ENCODE results near the gene DDI2.

DDI2 gene

GRCh38 chr1:15571266-15571665 is 46.0 kb upstream of the DDI2 start:
- Histone ChIP-seq H3K4me3 (ENCODE audit: low read depth in 1 of 2, low read length in 2 of 2) (no peak overlapping the region), H3K9me3 (ENCODE audit: insufficient read depth, low read length, severe bottlenecking) (no peaks in the 10 kb centered on the region), H3K27ac (ENCODE audit: low read length) (no peak overlapping the region), H3K36me3 (ENCODE audit: insufficient read depth, low read length) (peaks cover 29% of the 10 kb centered on the region), H3K9ac (ENCODE audit: low read depth, low read length) (no peak overlapping the region), H3K4me2 (ENCODE audit: insufficient read depth, low read length) (no peak overlapping the region), H3K27me3 (ENCODE audit: insufficient read depth, low read length, poor library complexity) (no peaks in the 10 kb centered on the region), H2AFZ (ENCODE audit: low read depth, low read length) (no peak overlapping the region), H3K79me2 (ENCODE audit: insufficient read depth, low read length) (no peaks in the 10 kb centered on the region), H3K4me1 (ENCODE audit: insufficient read depth, low read length) (no peaks in the 10 kb centered on the region), H4K20me1 (ENCODE audit: insufficient read depth, low read length) (no peaks in the 10 kb centered on the region; the same call in 1 of the 2 replicates)
- TF ChIP-seq EZH2 (IDR thresholded peaks at IDR 0.05; ENCODE audit: borderline replicate concordance, low read depth, low read length, severe bottlenecking) (no peak), CTCF (IDR thresholded peaks at IDR 0.05; ENCODE audit: borderline replicate concordance, extremely low read depth, low read length, poor library complexity, severe bottlenecking) (no peak)
- no peak for DNase-seq
- no peak for ATAC-seq (ENCODE audit: insufficient read depth, low read depth)

- no peak for DNase-seq
- no peaks in the 10 kb centered on the region for H3K4me1 ChIP-seq (ENCODE audit: insufficient read depth, low read length)
- ATAC-seq (ENCODE audit: insufficient read depth, low read depth), result no peak
- H3K27me3 ChIP-seq (ENCODE audit: insufficient read depth, low read length, poor library complexity), result no peaks in the 10 kb centered on the region
- no peak overlapping the region for H3K27ac ChIP-seq (ENCODE audit: low read length)
- H3K79me2 ChIP-seq (ENCODE audit: insufficient read depth, low read length), result no peaks in the 10 kb centered on the region
- no peak overlapping the region for H3K9ac ChIP-seq (ENCODE audit: low read depth, low read length)
- H4K20me1 ChIP-seq (ENCODE audit: insufficient read depth, low read length), result no peaks in the 10 kb centered on the region; the same call in 1 of the 2 replicates
- peaks cover 7% of the 10 kb centered on the region; the same call in 1 of the 2 replicates for H3K36me3 ChIP-seq (ENCODE audit: insufficient read depth, low read length)
- no peaks in the 10 kb centered on the region for H3K9me3 ChIP-seq (ENCODE audit: insufficient read depth, low read length, severe bottlenecking)
- H2AFZ ChIP-seq (ENCODE audit: low read depth, low read length), result no peak overlapping the region
- TF ChIP-seq CTCF (IDR thresholded peaks at IDR 0.05; ENCODE audit: borderline replicate concordance, extremely low read depth, low read length, poor library complexity, severe bottlenecking) (no peak), EZH2 (IDR thresholded peaks at IDR 0.05; ENCODE audit: borderline replicate concordance, low read depth, low read length, severe bottlenecking) (no peak)
- no peak overlapping the region for H3K4me2 ChIP-seq (ENCODE audit: insufficient read depth, low read length)
- no peak overlapping the region for H3K4me3 ChIP-seq (ENCODE audit: low read depth in 1 of 2, low read length in 2 of 2)
Observed at GRCh38 chr1:15573477-15573876, 43.8 kb upstream of the DDI2 start.

- Histone ChIP-seq H3K4me2 (ENCODE audit: insufficient read depth, low read length) (no peak overlapping the region), H3K27ac (ENCODE audit: low read length) (no peak overlapping the region), H3K36me3 (ENCODE audit: insufficient read depth, low read length) (peaks cover 3% of the 10 kb centered on the region; the same call in 1 of the 2 replicates), H3K79me2 (ENCODE audit: insufficient read depth, low read length) (no peaks in the 10 kb centered on the region), H3K4me3 (ENCODE audit: low read depth in 1 of 2, low read length in 2 of 2) (no peak overlapping the region), H3K27me3 (ENCODE audit: insufficient read depth, low read length, poor library complexity) (no peaks in the 10 kb centered on the region), H4K20me1 (ENCODE audit: insufficient read depth, low read length) (no peaks in the 10 kb centered on the region; the same call in 1 of the 2 replicates), H2AFZ (ENCODE audit: low read depth, low read length) (no peak overlapping the region), H3K9me3 (ENCODE audit: insufficient read depth, low read length, severe bottlenecking) (no peaks in the 10 kb centered on the region), H3K4me1 (ENCODE audit: insufficient read depth, low read length) (no peaks in the 10 kb centered on the region), H3K9ac (ENCODE audit: low read depth, low read length) (no peak overlapping the region)
- TF ChIP-seq CTCF (IDR thresholded peaks at IDR 0.05; ENCODE audit: borderline replicate concordance, extremely low read depth, low read length, poor library complexity, severe bottlenecking) (no peak), EZH2 (IDR thresholded peaks at IDR 0.05; ENCODE audit: borderline replicate concordance, low read depth, low read length, severe bottlenecking) (no peak)
- DNase-seq (no peak), ATAC-seq (ENCODE audit: insufficient read depth, low read depth) (no peak)
Observed at GRCh38 chr1:15574741-15575140, 42.5 kb upstream of the DDI2 start.
